ENCODE results near the gene ABR. TPM values are rescaled to one million over a fixed set of nuclear protein-coding genes. Genes with fewer than 3 reads are reported as not detected.

ABR gene
- total RNA-seq, 1 experiment from 2014 or later = 35.4 TPM

DNA sequence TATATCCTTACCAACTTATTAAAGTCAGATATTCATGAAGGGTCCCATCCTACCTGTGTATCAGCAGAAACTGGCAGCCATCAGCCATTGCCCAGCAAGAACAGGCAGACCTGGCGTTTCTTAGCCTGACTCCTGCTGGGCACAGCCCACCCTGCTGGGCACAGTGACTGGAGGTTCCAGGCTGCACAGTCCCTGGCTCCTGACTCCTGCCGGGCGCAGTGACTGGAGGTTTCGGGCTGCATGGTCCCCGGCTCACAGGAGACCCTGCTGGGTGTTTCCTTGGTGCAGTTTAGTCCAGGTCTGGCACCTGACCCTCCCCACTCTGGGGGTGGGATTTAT, 176.2 kb downstream of the ABR start:
- Histone ChIP-seq H3K79me2 (ENCODE audit: low read length) (peaks cover 8% of the 10 kb centered on the region), H3K9me3 (ENCODE audit: low read length) (no peaks in the 10 kb centered on the region), H3K9me2 (replicated peaks; ENCODE audit: low read length) (no peaks in the 10 kb centered on the region), H3F3A (ENCODE audit: low read length, unreplicated experiment) (no peaks in the 10 kb centered on the region), H3K4me3 (ENCODE audit: low read length) (no peak overlapping the region), H4K20me1 (ENCODE audit: low read length) (no peaks in the 10 kb centered on the region), H2AFZ (ENCODE audit: low read length) (no peak overlapping the region), H3K36me3 (ENCODE audit: low read depth, low read length) (peaks cover 22% of the 10 kb centered on the region; the same call in 1 of the 2 replicates), H3K9ac (ENCODE audit: low read length) (no peak overlapping the region), H3K4me1 (ENCODE audit: insufficient read depth, low read length) (0 out of 2 replicates have a peak, but pooled peaks cover 4% of the 10 kb centered on the region), H3K27ac (ENCODE audit: low read length) (no peak overlapping the region), H3K4me2 (ENCODE audit: low read length) (no peak overlapping the region), H3K27me3 (ENCODE audit: low read length) (no peaks in the 10 kb centered on the region)
- ATAC-seq (no peak; the same call in 1 of the 2 replicates), DNase-seq (no peak)
- intact Hi-C loops (cut with micrococcal nuclease) = no loop called here
- no TSS peak for BruUV-seq (replicated peaks)
- CTCF ChIA-PET = no interaction called here
- POLR2A ChIA-PET (ENCODE audit: unreplicated experiment) = no interaction called here
- TF ChIP-seq, protein P1, sequence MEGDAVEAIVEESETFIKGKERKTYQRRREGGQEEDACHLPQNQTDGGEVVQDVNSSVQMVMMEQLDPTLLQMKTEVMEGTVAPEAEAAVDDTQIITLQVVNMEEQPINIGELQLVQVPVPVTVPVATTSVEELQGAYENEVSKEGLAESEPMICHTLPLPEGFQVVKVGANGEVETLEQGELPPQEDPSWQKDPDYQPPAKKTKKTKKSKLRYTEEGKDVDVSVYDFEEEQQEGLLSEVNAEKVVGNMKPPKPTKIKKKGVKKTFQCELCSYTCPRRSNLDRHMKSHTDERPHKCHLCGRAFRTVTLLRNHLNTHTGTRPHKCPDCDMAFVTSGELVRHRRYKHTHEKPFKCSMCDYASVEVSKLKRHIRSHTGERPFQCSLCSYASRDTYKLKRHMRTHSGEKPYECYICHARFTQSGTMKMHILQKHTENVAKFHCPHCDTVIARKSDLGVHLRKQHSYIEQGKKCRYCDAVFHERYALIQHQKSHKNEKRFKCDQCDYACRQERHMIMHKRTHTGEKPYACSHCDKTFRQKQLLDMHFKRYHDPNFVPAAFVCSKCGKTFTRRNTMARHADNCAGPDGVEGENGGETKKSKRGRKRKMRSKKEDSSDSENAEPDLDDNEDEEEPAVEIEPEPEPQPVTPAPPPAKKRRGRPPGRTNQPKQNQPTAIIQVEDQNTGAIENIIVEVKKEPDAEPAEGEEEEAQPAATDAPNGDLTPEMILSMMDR (conservative IDR thresholded peaks at IDR 0.05; ENCODE audit: low read depth, low read length) = no peak
- TF ChIP-seq EZH2phosphoT487 (IDR thresholded peaks at IDR 0.05; ENCODE audit: borderline replicate concordance, low read length) (no peak), EZH2 (IDR thresholded peaks at IDR 0.05; ENCODE audit: low read length, unreplicated experiment) (no peak)

DNA sequence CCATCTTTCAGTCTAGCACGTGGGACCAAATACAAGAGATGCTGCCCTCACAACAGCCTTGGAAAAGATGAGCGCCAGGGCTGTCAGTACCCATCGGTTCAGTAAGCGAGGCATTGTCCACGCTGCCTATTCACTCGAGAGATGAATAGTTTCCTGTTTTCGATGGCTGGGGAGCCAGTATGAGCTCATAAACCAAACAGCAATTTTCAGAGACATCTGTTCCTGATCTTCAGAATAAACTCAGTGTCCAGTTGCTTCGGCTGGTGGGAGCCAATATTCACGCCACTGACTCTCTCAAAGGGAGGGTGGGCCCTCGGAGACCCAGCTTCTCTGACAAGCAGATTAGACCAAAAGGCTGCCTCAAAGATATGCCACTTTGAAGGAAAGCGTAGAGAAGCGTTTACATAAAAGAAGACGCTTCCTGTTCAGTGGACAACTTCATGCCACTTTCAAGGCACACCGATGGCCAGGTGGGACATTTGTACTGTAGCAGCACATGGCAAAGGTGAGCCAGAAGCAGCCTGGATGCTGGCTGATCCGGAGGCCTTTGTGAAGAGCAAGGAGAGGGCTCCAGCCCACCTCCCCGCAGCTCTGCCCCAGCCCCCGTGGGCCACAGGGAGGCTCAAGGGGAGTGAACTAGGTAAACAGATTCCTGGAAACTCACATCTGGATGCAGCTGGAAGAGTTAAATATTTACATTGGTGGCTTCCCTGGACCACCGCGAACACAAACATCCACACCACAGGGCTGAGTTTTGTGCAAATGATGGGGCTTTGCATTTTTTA, 176.8 kb downstream of the ABR start:
- H2AFZ ChIP-seq (ENCODE audit: low read length) = no peak overlapping the region
- H3K36me3 ChIP-seq (ENCODE audit: low read depth, low read length) = peaks cover 22% of the 10 kb centered on the region; the same call in 1 of the 2 replicates
- CTCF ChIA-PET = interaction anchor here (0.5 kb wide), 1 partner anchor 23 kb away, joined by 3 read pairs; no protein-coding TSS in a partner anchor
- TF ChIP-seq EZH2 (IDR thresholded peaks at IDR 0.05; ENCODE audit: low read length, unreplicated experiment) (no peak), EZH2phosphoT487 (IDR thresholded peaks at IDR 0.05; ENCODE audit: borderline replicate concordance, low read length) (no peak)
- TF ChIP-seq, protein P1 (conservative IDR thresholded peaks at IDR 0.05; ENCODE audit: low read depth, low read length) = no peak
- no peak overlapping the region for H3K4me3 ChIP-seq (ENCODE audit: low read length)
- BruUV-seq (replicated peaks) = no TSS peak
- no peak overlapping the region for H3K27ac ChIP-seq (ENCODE audit: low read length)
- no peak overlapping the region for H3K4me2 ChIP-seq (ENCODE audit: low read length)
- H3K9me2 ChIP-seq (replicated peaks; ENCODE audit: low read length) = no peaks in the 10 kb centered on the region
- intact Hi-C loops (cut with micrococcal nuclease) = no loop called here
- POLR2A ChIA-PET (ENCODE audit: unreplicated experiment) = no interaction called here
- no peaks in the 10 kb centered on the region for H3K27me3 ChIP-seq (ENCODE audit: low read length)
- DNase-seq = no peak
- H4K20me1 ChIP-seq (ENCODE audit: low read length) = no peaks in the 10 kb centered on the region
- no peak overlapping the region for H3K9ac ChIP-seq (ENCODE audit: low read length)
- no peaks in the 10 kb centered on the region for H3K9me3 ChIP-seq (ENCODE audit: low read length)
- peaks cover 10% of the 10 kb centered on the region for H3K4me1 ChIP-seq (ENCODE audit: insufficient read depth, low read length)
- no peaks in the 10 kb centered on the region for H3F3A ChIP-seq (ENCODE audit: low read length, unreplicated experiment)
- ATAC-seq = no peak
- peaks cover 15% of the 10 kb centered on the region for H3K79me2 ChIP-seq (ENCODE audit: low read length)

DNA sequence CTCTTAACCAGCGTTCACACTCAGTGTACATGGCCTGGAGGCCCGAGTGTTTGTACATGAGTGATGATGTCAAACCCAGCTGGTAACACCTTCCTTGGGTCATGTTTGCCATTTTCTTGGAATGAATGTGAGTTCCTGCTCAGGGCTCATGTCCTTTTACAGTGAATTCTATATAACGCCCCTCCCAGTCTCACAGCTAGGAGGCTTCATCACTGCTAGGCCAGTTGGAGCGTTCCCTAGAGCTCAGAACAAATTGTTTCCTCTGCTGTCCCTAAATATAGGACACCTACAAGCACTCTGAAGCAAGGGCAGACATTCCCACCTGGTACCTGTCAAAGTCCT, 177.4 kb downstream of the ABR start:
- TF ChIP-seq EZH2phosphoT487 (IDR thresholded peaks at IDR 0.05; ENCODE audit: borderline replicate concordance, low read length) (no peak), EZH2 (IDR thresholded peaks at IDR 0.05; ENCODE audit: low read length, unreplicated experiment) (no peak)
- TF ChIP-seq, protein P1 (conservative IDR thresholded peaks at IDR 0.05; ENCODE audit: low read depth, low read length) = no peak
- no peak overlapping the region for H3K27ac ChIP-seq (ENCODE audit: low read length)
- peaks cover 12% of the 10 kb centered on the region for H3K4me1 ChIP-seq (ENCODE audit: insufficient read depth, low read length)
- ChIA-PET POLR2A (ENCODE audit: unreplicated experiment) (no interaction called here), CTCF (interaction anchor here (0.5 kb wide), 1 partner anchor 22 kb away, joined by 3 read pairs; no protein-coding TSS in a partner anchor)
- H3K9me3 ChIP-seq (ENCODE audit: low read length) = no peaks in the 10 kb centered on the region
- H3K4me3 ChIP-seq (ENCODE audit: low read length) = no peak overlapping the region
- DNase-seq (no peak), ATAC-seq (no peak)
- H3K27me3 ChIP-seq (ENCODE audit: low read length) = no peaks in the 10 kb centered on the region
- no peak overlapping the region for H3K9ac ChIP-seq (ENCODE audit: low read length)
- peaks cover 22% of the 10 kb centered on the region; the same call in 1 of the 2 replicates for H3K36me3 ChIP-seq (ENCODE audit: low read depth, low read length)
- no peaks in the 10 kb centered on the region for H3K9me2 ChIP-seq (replicated peaks; ENCODE audit: low read length)
- no peaks in the 10 kb centered on the region for H3F3A ChIP-seq (ENCODE audit: low read length, unreplicated experiment)
- H2AFZ ChIP-seq (ENCODE audit: low read length) = no peak overlapping the region
- H3K79me2 ChIP-seq (ENCODE audit: low read length) = peaks cover 20% of the 10 kb centered on the region
- intact Hi-C loops (cut with micrococcal nuclease) = no loop called here
- H4K20me1 ChIP-seq (ENCODE audit: low read length) = no peaks in the 10 kb centered on the region
- no TSS peak for BruUV-seq (replicated peaks)
- no peak overlapping the region for H3K4me2 ChIP-seq (ENCODE audit: low read length)
